Fibroblast of lung (primary cell): ENCODE results near the gene MCFD2. TPM values are rescaled to one million over a fixed set of nuclear protein-coding genes. Genes with fewer than 3 reads are reported as not detected.

Experiments
- DNase-seq, 2 donors: peaks; one replicate each; pipeline versions ENCODE4 v3.0.0 to v3.0.0-alpha.2; 2010; ENCODE audit warnings: low read depth in 2 of 2
- H2AFZ ChIP-seq: 2 replicates; pipeline ENCODE4 v1.5.1; 2012; ENCODE audit warnings: low read length, control low read depth, inconsistent platforms
- H3K27ac ChIP-seq: 2 replicates; pipeline ENCODE4 v1.5.1; 2011; ENCODE audit warnings: low read length, control low read depth; ENCODE audit not compliant: insufficient read depth
- H3K27me3 ChIP-seq: 2 replicates; pipeline ENCODE4 v1.5.1; 2011; ENCODE audit warnings: mild to moderate bottlenecking, low read length; ENCODE audit not compliant: control insufficient read depth, insufficient read depth
- H3K36me3 ChIP-seq: 2 replicates; pipeline ENCODE4 v1.5.1; 2011; ENCODE audit warnings: low read length; ENCODE audit not compliant: control insufficient read depth, insufficient read depth
- H3K4me1 ChIP-seq: 2 replicates; pipeline ENCODE4 v1.5.1; 2011; ENCODE audit warnings: low read length; ENCODE audit not compliant: control insufficient read depth, insufficient read depth; ENCODE audit errors: extremely low read depth
- H3K4me2 ChIP-seq: 2 replicates; pipeline ENCODE4 v1.5.1; 2011; ENCODE audit warnings: low read length, control low read depth; ENCODE audit not compliant: insufficient read depth; ENCODE audit errors: extremely low read depth
- H3K4me3 ChIP-seq, 4 experiments: fragments of 200-600 bp in 1 of 4; sonication (generic) in 1 of 4; replicated peaks in 1 of 4; 2 replicates each; pipeline ENCODE4 v1.5.1; 2011 to 2016; ENCODE audit warnings: low read length in 4 of 4, low read depth in 3 of 4, mild to moderate bottlenecking in 3 of 4, control low read depth in 2 of 4, inconsistent platforms in 1 of 4, mixed read lengths in 1 of 4; ENCODE audit not compliant: insufficient read depth in 1 of 4; ENCODE audit errors: control extremely low read depth in 1 of 4
- H3K79me2 ChIP-seq: 2 replicates; pipeline ENCODE4 v1.5.1; 2012; ENCODE audit warnings: mild to moderate bottlenecking, low read length, inconsistent platforms; ENCODE audit not compliant: control insufficient read depth, insufficient read depth
- H3K9ac ChIP-seq: 2 replicates; pipeline ENCODE4 v1.5.1; 2011; ENCODE audit warnings: mild to moderate bottlenecking, low read length, control low read depth; ENCODE audit not compliant: insufficient read depth
- H3K9me3 ChIP-seq: 2 replicates; pipeline ENCODE4 v1.5.1; 2012; ENCODE audit warnings: low read depth, low read length; ENCODE audit not compliant: control insufficient read depth, insufficient read depth
- H4K20me1 ChIP-seq: 2 replicates; pipeline ENCODE4 v1.5.1; 2011; ENCODE audit warnings: low read length; ENCODE audit not compliant: control insufficient read depth, insufficient read depth; ENCODE audit errors: extremely low read depth
- EZH2 ChIP-seq: IDR thresholded peaks from 2 replicates; pipeline ENCODE4 v1.5.1; 2012; ENCODE audit warnings: low read length, control low read depth, mild to moderate bottlenecking; ENCODE audit errors: missing control alignments
- polyA plus RNA-seq, 2 donors: library from polyadenylated mRNA; depleted of rRNA in 1 of 2; stranded (reverse) in 1 of 2; unstranded in 1 of 2; fragments of >200 nt; gene quantifications; 2 replicates each; pipeline ENCODE4 v1.2.1, GENCODE V29; 2011 to 2012; ENCODE audit warnings: missing spikeins in 1 of 2
- total RNA-seq: library from RNA; depleted of rRNA; stranded (reverse); fragments of >200 nt; gene quantifications from 2 replicates; pipeline ENCODE4 v1.2.1, GENCODE V29; 2014
- TF ChIP-seq, protein P1 (sequence below), 2 donors: IDR thresholded peaks in 1 of 2; conservative IDR thresholded peaks in 1 of 2; 1 replicate in 1 of 2; 2 replicates in 1 of 2; pipeline ENCODE4 v1.5.1; 2011 to 2012; ENCODE audit warnings: low read length in 2 of 2, control low read depth in 1 of 2, inconsistent platforms in 1 of 2, low read depth in 1 of 2, mild to moderate bottlenecking in 1 of 2

Gene MCFD2
- total and polyA plus RNA-seq, 2 donors (not counting 1 experiment from before 2014, with no cell fraction given) = 151 to 328 TPM

DNA sequence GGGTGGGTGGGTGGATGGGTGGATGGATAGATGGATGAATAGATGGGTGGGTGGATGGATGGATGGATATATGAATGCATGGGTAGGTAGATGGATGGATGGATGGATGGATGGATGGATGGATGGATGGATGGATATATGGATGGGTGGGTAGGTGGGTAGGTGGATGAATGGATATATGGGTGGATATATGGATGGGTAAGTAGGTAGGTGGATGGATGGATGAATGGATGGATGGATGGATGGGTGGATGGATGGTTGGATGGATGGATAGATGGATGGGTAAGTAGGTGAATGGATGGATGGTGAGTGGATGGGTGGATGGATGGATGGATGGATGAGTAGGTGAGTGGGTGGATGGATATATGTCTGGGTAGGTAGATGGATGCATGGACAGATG lies 36.1 kb downstream of the MCFD2 start:
- H3K9ac ChIP-seq = no peak overlapping the region
- no peaks in the 10 kb centered on the region for H3K9me3 ChIP-seq
- H3K27me3 ChIP-seq = no peaks in the 10 kb centered on the region
- peaks cover 11% of the 10 kb centered on the region for H3K79me2 ChIP-seq
- H3K27ac ChIP-seq = peak overlapping the region; percentile 94
- TF ChIP-seq, protein P1, sequence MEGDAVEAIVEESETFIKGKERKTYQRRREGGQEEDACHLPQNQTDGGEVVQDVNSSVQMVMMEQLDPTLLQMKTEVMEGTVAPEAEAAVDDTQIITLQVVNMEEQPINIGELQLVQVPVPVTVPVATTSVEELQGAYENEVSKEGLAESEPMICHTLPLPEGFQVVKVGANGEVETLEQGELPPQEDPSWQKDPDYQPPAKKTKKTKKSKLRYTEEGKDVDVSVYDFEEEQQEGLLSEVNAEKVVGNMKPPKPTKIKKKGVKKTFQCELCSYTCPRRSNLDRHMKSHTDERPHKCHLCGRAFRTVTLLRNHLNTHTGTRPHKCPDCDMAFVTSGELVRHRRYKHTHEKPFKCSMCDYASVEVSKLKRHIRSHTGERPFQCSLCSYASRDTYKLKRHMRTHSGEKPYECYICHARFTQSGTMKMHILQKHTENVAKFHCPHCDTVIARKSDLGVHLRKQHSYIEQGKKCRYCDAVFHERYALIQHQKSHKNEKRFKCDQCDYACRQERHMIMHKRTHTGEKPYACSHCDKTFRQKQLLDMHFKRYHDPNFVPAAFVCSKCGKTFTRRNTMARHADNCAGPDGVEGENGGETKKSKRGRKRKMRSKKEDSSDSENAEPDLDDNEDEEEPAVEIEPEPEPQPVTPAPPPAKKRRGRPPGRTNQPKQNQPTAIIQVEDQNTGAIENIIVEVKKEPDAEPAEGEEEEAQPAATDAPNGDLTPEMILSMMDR (conservative IDR thresholded peaks at IDR 0.05 in 1 of 2, IDR thresholded peaks at IDR 0.05 in 1 of 2; ENCODE audit: low read depth in 1 of 2, low read length in 2 of 2) = no peak
- no peak for TF ChIP-seq EZH2
- DNase-seq = no peak
- no peak overlapping the region for H3K4me2 ChIP-seq
- H3K36me3 ChIP-seq = no peaks in the 10 kb centered on the region
- H3K4me3 ChIP-seq = no peak overlapping the region
- no peak overlapping the region for H2AFZ ChIP-seq
- no peaks in the 10 kb centered on the region for H4K20me1 ChIP-seq
- H3K4me1 ChIP-seq = peaks cover 58% of the 10 kb centered on the region

DNA sequence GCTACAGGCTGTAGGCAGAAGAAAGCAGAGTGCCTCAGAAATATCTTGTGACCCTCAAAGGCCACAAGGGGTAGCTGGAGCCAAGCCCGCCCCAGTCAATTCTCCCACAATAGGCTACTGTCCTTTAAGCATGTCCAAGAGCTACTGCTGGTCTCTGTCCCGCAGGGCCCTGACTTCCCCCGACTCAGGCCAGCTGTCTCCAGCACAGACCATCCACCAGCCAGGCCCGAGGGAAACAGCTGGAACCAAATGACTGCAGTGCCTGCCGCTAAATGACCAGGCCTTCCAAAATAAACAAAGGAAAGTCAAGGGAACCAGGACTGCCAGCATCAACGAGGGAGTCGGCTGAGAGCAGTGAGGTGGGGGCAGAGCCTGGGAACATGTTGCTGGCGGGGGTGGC lies 36.7 kb downstream of the MCFD2 start:
- peak overlapping the region; percentile 81 for H3K27ac ChIP-seq
- H3K9ac ChIP-seq = peak overlapping the region; percentile 25
- H4K20me1 ChIP-seq = no peaks in the 10 kb centered on the region
- peak overlapping the region; percentile 44 for H3K4me2 ChIP-seq
- H3K4me3 ChIP-seq = no peak overlapping the region
- TF ChIP-seq EZH2 = no peak
- TF ChIP-seq, protein P1 (conservative IDR thresholded peaks at IDR 0.05 in 1 of 2, IDR thresholded peaks at IDR 0.05 in 1 of 2; ENCODE audit: low read depth in 1 of 2, low read length in 2 of 2) = peak in 1 of 2 donors; percentile 16
- no peak overlapping the region for H2AFZ ChIP-seq
- no peaks in the 10 kb centered on the region for H3K27me3 ChIP-seq
- H3K4me1 ChIP-seq = peaks cover 64% of the 10 kb centered on the region
- H3K36me3 ChIP-seq = no peaks in the 10 kb centered on the region
- peak; percentile 64 to 73 for DNase-seq
- H3K9me3 ChIP-seq = no peaks in the 10 kb centered on the region
- peaks cover 11% of the 10 kb centered on the region for H3K79me2 ChIP-seq

DNA sequence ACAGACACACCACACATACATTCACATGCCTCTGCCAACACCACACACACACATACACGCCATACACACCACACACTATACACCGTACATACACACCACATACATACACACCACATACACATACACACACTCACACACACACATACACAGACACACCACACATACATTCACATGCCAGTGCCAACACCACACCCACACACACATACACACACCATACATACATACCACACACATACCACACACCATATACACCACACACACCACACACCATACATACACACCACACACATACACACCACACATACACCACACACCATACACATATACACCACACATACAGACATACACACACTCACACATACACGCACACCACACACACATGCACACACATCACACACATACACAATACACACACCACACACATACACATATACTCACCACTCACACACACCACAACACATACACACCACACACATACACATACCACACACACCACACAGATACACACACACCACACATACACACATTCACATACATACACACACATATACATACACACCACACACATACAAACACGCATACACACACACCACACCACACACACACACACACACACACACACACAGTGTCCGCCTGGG lies 37.2 kb downstream of the MCFD2 start:
- no peak for DNase-seq
- H3K27ac ChIP-seq = peak overlapping the region; percentile 81

More for the DNA sequence above, 37.2 kb downstream of the MCFD2 start:
- Histone ChIP-seq H3K79me2 (peaks cover 11% of the 10 kb centered on the region), H3K4me1 (peaks cover 68% of the 10 kb centered on the region), H3K4me2 (no peak overlapping the region), H3K9me3 (no peaks in the 10 kb centered on the region), H3K36me3 (no peaks in the 10 kb centered on the region), H4K20me1 (no peaks in the 10 kb centered on the region), H3K4me3 (no peak overlapping the region), H3K9ac (peak overlapping the region; percentile 25), H2AFZ (no peak overlapping the region), H3K27me3 (no peaks in the 10 kb centered on the region)
- TF ChIP-seq EZH2 = no peak
- TF ChIP-seq, protein P1 (conservative IDR thresholded peaks at IDR 0.05 in 1 of 2, IDR thresholded peaks at IDR 0.05 in 1 of 2; ENCODE audit: low read depth in 1 of 2, low read length in 2 of 2) = no peak
